Central memory CD4-positive, alpha-beta T cell (primary cell): ENCODE data around the gene TOR4A.
"Not testable (repeated sequence)": the region's sequence is repeated elsewhere in the genome, so short reads cannot be mapped to it uniquely, and the experiment has no call there.

Experiments used
- DNase-seq: peaks from one replicate; pipeline ENCODE4 v3.0.0; 2022

TOR4A gene

DNA sequence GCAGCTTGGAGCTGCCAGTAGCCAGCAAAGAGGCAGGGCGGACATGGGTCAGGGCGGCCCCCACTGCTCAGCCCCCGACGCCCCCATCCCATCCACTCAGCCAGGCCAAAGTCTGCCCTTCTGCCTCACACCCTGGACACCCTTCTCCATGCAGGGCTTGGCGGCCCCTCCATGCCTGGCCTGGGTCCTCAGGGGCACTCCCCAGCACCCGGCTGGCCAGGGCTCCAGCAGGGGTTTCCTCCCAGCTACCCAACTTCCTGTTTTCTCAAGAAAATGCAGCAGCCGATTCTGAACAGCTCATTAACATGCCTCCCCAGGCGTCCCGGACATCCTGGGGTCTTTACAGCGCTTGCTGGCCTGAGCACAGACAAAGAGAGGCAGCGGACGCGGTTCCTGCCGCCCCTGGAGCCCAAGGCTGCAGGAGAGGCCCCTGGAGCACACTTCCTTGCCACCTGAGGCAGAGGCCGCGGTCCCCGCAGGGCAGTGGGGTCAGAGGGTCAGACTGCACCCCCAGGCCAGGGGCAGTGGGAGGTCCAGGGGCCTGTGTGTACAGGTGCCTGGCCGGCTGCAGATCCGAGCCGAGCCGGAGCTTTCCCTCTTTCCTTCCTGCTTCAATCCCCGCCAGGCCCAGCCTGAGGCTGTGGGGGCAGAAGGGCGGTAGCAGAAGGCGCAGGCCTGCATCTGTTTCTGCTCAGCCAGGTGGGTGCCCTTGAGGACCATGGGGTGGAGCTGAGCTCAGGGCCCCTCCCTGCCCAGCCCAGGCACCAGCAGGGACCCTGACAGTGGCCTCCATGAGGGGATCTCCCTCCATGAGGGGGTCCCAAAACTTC lies 43.2 kb downstream of the TOR4A start:
- DNase-seq: no peak

DNA sequence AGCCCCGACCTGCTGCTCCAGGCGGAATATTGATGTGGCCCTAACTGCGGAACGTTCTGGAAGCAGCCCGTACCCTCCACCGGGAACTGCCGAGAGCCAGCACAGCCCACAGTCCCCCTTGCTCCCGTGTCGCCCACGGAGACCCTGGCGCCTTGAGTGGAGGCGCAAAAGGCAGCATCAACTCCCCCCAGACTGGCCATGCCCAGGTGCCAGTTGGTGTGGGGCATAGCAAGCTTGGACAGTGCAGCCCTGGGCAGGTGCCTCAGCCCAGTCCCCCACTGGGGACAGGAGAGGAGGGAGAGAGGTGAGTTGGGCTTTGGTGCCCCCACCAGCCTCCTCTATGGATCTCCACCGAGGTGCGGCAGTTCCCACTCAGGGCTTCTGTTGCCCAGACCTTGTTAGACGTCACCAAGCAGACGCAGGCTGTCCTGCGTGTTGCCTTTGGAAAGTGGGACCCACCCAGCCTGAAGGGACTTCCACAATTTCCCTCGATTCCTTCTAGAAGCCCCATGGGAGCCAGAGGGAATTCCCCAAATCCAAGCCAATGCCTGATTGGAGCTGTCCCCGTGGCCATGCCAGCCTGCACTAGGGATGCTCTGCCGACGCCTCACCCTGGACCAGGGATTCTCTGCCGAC lies 44.3 kb downstream of the TOR4A start:
- DNase-seq: no peak

- no peak for DNase-seq
Measured at GRCh38 chr9:137323531-137324331, 46.2 kb downstream of the TOR4A start.

DNA sequence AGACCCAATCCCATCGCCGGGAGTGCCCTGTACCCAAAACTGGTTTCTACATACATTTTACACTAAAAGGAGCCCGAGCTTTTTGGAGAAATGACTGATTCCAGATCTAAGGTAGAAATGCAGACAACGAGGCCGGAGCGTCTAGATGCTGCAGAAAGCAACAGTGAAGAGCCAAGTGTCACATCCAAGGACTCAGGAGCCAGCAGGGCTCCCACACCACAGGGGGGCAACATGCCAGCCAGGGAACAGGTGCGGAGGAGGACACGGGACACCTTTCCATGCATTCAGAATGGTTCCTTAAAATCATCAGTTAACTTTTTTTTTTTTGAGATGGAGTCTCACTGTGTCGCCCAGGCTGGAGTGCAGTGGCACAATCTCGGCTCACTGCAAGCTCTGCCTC lies 47.6 kb downstream of the TOR4A start:
- DNase-seq: no peak

DNA sequence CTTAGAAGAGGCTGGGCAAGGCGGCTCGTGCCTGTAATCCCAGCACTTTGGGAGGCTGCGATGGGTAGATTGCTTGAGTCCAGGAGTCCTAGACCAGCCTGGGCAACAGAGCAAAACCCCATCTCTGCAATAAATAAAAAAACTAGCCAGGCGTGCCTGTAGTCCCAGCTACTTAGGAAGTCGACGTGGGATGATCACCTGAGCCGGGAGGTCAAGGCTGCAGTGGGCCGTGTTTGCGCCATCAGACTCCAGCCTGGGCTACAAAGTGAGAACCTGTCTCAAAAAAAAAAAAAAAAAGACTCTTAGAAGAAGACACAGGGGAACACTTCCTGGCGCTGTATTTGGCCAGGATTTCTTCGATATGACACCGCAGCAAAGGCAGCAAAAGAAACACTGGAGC lies 48.3 kb downstream of the TOR4A start:
- DNase-seq: no peak

DNA sequence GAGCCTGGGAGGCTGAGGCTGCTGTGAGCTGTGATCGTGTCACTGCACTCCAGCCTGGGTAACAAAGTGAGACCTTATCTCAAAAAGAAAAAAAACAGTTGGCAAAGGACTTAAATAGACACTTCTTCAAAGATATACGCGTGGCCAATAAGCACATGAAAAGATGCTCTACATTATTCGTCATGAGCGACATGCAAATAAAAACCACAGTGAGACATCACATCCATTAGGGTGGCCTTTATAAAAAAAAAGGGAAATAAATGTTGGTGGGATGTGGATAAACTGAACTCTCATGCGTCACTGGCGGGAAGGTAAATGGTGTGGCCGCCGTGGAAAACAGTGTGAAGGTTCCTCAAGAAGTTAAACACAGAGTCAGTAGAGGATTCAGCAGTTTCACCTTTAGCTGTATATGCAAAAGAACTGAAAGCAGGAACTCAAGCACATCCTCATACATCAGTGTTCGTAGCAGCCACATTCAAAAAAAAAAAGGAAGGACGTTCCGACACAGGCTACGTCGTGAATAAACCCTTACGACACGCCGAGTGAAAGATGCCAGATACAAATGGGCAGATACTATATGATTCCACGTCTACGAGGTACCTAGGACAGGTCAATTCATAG lies 49.0 kb downstream of the TOR4A start:
- no peak for DNase-seq

- not testable (repeated sequence) for DNase-seq
Measured at GRCh38 chr9:137327641-137328550, 50.4 kb downstream of the TOR4A start.

- DNase-seq: not testable (repeated sequence)
Measured at GRCh38 chr9:137329590-137329989, 52.1 kb downstream of the TOR4A start.

GRCh38 chr9:137330689-137331088 lies 53.2 kb downstream of the TOR4A start:
- no peak for DNase-seq

DNA sequence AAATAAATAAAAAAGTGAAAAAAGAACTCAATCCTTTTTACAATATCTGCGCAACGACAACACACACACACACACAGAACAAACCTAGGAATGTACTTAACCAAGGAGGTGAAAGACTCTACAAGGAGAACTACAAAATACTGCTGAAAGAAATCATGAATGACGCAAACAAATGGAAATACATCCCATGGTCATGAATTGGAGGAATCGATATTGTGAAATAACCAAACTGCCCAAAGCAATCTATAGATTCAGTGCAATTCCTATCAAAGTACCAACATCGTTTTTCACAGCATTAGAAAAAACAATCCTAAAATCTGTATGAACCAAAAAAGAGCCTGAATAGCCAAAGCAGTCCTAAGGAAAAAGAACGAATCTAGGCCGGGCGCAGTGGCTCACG lies 54.4 kb downstream of the TOR4A start:
- DNase-seq: no peak
